ENCODE measurements around the gene MUC5B.
"Not testable (repeated sequence)": the region's sequence is repeated elsewhere in the genome, so short reads cannot be mapped to it uniquely, and the experiment has no call there.

Gene MUC5B

DNA sequence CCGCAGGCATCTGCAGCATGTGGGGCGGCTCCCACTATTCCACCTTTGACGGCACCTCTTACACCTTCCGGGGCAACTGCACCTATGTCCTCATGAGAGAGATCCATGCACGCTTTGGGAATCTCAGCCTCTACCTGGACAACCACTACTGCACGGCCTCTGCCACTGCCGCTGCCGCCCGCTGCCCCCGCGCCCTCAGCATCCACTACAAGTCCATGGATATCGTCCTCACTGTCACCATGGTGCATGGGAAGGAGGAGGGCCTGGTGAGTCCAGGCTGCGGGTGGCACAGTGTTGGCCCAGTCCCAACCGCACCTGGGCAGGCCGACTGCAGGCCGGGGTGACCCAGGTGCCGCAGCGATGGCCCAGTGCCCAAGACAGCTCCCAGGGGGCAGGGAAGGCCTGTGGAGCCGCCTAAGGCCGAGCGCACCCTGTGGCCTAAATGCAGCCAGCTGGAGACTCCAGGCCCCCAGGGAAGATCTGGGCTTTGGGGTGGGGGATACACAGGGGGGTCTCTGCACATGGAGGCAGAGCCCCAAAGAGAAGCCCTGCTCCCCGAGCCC lies 31.3 kb downstream of the MUC5B start:
- no peak for DNase-seq

DNA sequence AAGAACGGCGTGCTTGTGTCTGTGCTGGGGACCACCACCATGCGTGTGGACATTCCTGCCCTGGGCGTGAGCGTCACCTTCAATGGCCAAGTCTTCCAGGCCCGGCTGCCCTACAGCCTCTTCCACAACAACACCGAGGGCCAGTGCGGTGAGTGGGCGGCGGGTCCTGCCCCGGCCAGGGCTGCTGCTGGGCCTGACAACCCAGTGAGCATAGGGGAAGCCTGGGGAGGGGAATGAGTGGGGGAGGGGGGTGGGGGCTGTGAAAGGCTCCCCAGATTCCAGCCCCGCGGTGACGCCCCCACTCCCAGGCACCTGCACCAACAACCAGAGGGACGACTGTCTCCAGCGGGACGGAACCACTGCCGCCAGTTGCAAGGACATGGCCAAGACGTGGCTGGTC lies 31.9 kb downstream of the MUC5B start:
- no peak for DNase-seq

- no peak for DNase-seq
Measured at GRCh38 chr11:1255151-1255550, 32.3 kb downstream of the MUC5B start.

- no peak for DNase-seq
Measured at GRCh38 chr11:1256257-1257045, 33.6 kb downstream of the MUC5B start.

DNA sequence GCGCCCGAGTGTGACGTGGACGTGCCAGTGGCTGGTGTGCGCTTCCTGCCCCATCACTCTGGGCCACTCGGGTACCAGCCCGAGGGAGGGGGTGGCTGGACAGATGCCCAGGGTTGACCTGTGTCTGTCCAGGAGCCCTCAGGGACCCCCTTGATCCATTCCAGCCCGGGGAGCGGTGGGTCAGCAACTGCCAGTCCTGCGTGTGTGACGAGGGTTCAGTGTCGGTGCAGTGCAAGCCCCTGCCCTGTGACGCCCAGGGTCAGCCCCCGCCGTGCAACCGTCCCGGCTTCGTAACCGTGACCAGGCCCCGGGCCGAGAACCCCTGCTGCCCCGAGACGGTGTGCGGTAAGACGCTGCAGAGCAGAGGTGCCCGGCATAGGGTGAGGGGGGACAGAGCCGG lies 34.5 kb downstream of the MUC5B start:
- DNase-seq, result no peak

DNA sequence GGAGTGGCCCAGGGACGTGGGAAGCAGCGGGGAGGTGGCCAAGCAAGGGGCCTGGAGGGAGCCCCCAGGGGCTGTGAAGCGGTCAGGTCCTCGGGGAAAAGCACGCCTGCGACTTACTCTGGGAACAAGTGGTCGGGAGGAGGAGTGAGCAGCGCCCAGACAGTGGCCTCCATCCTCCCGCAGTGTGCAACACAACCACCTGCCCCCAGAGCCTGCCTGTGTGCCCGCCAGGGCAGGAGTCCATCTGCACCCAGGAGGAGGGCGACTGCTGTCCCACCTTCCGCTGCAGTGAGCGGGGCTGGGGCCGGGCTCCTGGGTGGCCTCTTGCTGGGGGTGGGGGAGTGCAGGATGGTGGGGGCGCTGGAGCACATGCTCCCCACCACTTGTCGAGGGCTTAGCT lies 35.0 kb downstream of the MUC5B start:
- DNase-seq, result no peak

DNA sequence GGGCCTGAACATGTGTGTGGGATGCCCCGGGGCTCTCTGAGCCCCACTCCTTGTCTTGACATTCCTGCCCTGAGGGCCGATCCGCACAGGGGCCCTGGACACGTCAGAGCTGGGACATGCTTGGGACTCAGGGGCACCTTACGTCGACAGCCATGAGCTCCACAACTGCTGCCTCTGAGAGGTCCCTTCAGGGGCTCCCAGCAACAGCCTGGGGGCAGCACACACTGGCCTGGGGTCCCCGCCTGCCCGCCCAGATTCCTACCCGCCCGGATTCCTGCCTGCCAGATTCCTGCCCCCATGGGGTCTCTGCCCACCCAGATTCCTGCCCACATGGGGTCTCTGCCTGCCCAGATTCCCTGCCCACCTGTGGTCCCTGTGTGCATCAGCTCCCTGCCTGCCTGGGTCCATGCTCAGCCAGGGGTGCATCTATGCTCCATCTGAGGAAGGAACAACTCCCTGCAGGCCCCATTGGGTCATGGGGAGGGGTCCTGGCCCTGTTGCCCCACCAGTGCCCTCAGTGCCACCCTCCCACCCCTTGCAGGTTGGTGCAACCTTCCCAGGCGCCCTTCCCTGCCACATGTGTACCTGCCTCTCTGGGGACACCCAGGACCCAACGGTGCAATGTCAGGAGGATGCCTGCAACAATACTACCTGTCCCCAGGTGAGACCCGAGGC lies 35.7 kb downstream of the MUC5B start:
- no peak for DNase-seq

- no peak for DNase-seq
Measured at GRCh38 chr11:1259076-1259461, 36.2 kb downstream of the MUC5B start.

- DNase-seq, result no peak
Measured at GRCh38 chr11:1259561-1259960, 36.7 kb downstream of the MUC5B start.

- DNase-seq, result peak; percentile 27 to 47
Measured at GRCh38 chr11:1260023-1260501, 37.2 kb downstream of the MUC5B start.

DNA sequence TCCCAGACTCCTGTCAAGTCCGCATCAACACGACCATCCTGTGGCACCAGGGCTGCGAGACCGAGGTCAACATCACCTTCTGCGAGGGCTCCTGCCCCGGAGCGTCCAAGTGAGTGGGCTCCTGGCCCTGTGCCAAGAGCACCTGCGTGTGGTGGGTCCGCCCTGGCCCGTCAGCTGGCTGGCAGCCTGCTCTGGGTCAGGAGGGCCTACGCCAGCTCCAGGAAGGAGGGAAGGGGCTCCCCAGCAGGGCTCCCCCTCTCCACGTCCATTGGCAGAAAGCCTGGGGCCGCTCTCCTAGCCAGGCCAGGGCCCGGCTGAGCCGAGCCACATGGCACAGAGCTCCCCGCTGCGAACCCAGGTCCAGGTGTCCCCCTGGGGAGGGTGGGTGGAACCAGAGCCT lies 37.8 kb downstream of the MUC5B start:
- no peak for DNase-seq

DNA sequence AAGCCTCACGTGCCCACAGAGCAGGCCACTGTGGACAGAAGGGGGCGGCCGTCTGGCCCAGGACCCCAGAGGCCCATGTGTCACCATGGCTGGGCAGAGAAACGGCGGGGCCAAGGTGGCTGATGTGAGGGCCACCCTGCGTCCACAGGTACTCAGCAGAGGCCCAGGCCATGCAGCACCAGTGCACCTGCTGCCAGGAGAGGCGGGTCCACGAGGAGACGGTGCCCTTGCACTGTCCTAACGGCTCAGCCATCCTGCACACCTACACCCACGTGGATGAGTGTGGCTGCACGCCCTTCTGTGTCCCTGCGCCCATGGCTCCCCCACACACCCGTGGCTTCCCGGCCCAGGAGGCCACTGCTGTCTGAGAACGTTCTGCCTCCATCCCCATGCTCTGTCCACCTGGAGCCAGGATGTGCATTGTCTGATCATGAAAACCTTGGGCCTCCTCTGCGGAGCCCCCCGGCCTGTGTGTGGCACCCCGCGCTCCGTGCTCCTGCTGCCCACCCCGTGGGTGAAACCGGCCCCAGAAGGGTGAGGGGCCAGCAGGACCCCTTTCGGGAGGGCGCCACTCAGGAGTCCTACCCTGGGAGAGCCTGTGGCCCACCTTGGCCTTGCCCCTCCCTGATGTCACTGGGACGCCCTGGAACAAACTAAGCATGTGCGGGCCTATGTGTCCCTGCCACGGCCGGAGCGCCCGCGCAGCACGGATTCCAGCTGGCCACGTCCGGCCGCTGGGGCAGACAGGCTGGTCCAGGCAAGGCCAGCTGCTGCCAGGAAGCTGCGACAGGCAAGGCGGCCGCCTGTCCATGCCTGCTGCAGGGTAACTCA lies 38.6 kb downstream of the MUC5B start:
- DNase-seq, result no peak

DNA sequence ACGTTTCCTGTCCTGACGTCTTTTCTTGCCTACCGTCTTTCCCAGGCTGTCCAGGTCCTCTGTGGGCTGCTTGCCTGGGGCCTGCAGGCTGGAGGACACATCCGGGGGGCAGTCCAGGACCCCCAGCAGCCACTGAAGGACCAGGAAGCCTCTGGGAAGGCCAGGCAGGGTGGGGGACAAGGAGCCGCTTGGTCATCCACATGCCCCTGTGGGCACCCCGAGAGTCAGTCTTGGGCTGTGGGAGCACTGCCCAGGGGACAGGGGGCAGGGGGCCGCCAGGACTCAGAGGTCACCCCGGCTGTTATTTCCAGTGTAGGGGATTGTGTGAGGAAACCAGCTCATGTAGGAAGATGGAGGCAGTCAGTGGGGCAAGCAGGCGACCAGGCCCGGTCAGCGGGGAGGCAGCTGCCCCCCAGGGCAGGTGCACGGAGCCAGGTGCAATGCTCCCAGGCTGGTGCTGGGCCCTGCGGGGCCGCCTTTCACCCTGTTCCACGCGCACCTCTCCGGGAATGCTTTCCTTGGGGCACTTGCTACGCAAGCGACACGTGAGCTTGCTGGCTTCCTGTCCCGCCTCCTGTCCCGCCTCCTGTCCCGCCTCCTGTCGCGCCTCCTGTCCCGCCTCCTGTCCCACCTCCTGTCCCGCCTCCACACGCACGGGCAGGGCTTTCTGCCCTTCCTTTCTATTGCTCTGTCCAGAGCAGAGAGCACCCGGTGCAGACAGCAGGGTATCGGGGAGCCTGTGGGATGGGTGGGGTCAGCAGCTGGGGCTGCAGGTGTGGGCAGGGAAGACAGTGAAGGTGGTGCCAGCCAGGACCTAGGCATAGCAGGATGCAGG lies 39.5 kb downstream of the MUC5B start:
- DNase-seq, result peak in 1 of 2 experiments; percentile 51

- no peak for DNase-seq
Measured at GRCh38 chr11:1263010-1263409, 40.1 kb downstream of the MUC5B start.

- peak in 1 of 2 experiments; percentile 55 for DNase-seq
Measured at GRCh38 chr11:1264444-1264843, 41.6 kb downstream of the MUC5B start.

DNA sequence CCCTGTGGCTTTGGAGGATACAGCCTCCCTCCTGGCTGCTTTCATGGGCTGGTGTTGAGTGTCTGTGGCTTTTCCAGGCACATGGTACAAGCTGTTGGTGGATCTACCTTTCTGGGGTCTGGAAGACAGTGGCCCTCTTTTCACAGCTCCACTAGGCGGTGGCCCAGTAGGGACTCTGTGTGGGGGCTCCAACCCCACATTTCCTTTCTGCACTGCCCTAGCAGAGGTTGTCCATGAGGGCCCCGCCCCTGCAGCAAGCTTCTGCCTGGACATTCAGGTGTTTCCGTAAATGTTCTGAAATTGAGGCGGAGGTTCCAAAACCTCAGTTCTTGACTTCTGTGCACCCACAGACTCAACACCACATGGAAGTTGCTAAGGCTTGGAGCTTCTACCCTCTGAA lies 42.6 kb downstream of the MUC5B start:
- DNase-seq, result not testable (repeated sequence)

GRCh38 chr11:1266976-1267375 lies 44.1 kb downstream of the MUC5B start:
- not testable (repeated sequence) for DNase-seq

- no peak for DNase-seq
Measured at GRCh38 chr11:1267441-1268100, 44.7 kb downstream of the MUC5B start.

DNA sequence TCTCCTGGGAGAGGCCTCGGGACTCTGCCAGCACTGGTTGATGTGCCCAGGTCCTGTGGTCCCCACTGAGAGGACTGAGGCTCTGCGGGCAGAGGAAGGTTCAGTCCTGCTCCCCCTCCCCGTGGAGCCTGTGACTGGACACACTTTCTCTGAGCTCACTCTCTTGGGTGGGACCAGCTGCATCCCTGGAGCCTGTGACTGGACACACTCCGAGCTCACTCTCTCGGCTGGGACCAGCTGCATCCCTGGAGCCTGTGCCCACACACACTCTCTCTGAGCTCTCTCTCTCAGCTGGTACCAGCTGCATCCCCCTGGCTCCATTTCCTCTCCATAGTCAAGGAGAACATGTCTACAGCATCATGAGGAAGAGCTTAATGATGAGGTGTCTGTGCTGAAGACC lies 47.1 kb downstream of the MUC5B start:
- DNase-seq, result no peak

- DNase-seq, result no peak
Measured at GRCh38 chr11:1270476-1270875, 47.6 kb downstream of the MUC5B start.

DNA sequence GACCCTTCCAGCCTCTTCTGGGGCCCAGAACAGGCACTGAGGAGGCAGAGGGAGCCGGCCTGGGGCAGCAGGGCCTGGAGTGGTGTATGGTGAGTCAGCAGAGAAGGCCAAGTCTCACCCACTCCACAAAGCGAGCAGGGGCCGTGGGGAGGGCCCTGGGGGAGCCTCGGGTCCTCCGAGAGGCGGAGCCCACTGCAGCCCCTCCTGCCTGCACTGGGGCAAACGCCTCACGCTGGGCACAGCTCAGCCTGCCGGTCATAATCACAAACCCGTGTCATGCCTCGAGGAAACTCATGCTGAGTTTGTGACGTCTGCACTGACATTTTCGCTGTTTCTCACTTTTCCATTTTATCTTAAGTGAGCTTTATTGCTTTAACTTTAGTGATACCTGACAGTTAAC lies 48.1 kb downstream of the MUC5B start:
- DNase-seq, result no peak

GRCh38 chr11:1271406-1271805 lies 48.5 kb downstream of the MUC5B start:
- no peak for DNase-seq

All from SW 1271 (cell line).